OCI-LY3 (cell line): Measurements from ENCODE around the gene ENO1.

Source experiments
- CTCF ChIP-seq: fragments of 200-600, 300-600 bp; sonication (generic); IDR thresholded peaks from 2 replicates; pipeline ENCODE4 v1.5.1; 2014; ENCODE audit warnings: antibody characterized with exemption, low read length, low read depth
- EZH2phosphoT487 ChIP-seq: fragments of 200-600 bp; shearing (Covaris generic); IDR thresholded peaks from 2 replicates; pipeline ENCODE4 v1.6.1; 2018; ENCODE audit warnings: antibody characterized with exemption, mixed run types, low read depth

- TF ChIP-seq CTCF (no peak), EZH2phosphoT487 (no peak)
These were observed 27.4 kb downstream of the ENO1 start for GRCh38 chr1:8851060-8851459.
